Testis (tissue), 3 donors: Measurements from ENCODE around the gene ZNF41. TPM values are rescaled to one million over a fixed set of nuclear protein-coding genes. Genes with fewer than 3 reads are reported as not detected.

Experiments used
- DNase-seq: peaks from one replicate; pipeline ENCODE4 v3.0.0-alpha.2; 2019
- H3K27ac ChIP-seq, 2 donors: fragments of 200-600 bp; sonication (generic); one replicate each; pipeline ENCODE4 v1.5.1; 2019
- H3K27me3 ChIP-seq: fragments of 200-600 bp; sonication (generic); one replicate; pipeline ENCODE4 v1.5.1; 2019
- H3K36me3 ChIP-seq: fragments of 200-600 bp; sonication (generic); one replicate; pipeline ENCODE4 v1.5.1; 2017; ENCODE audit warnings: low read depth; ENCODE audit errors: missing control alignments
- H3K4me1 ChIP-seq: fragments of 200-600 bp; sonication (generic); one replicate; pipeline ENCODE4 v1.5.1; 2019
- H3K4me3 ChIP-seq, 2 donors: fragments of 200-600 bp; sonication (generic); one replicate each; pipeline ENCODE4 v1.5.1; 2017 to 2019
- H3K9me3 ChIP-seq: fragments of 200-600 bp; sonication (generic); one replicate; pipeline ENCODE4 v1.5.1; 2017
- CTCF ChIP-seq, 3 experiments: fragments of 450-650 bp in 2 of 3; fragments of 200-600 bp in 1 of 3; sonication (generic) in 1 of 3; IDR thresholded peaks; one replicate each; pipeline ENCODE4 v1.5.1; 2016 to 2019; ENCODE audit warnings: antibody characterized with exemption in 3 of 3, mild to moderate bottlenecking in 2 of 3, moderate library complexity in 1 of 3
- POLR2A ChIP-seq: fragments of 450-650 bp; IDR thresholded peaks from one replicate; pipeline ENCODE4 v1.6.1; 2017; ENCODE audit warnings: antibody characterized with exemption, mild to moderate bottlenecking, moderate library complexity
- WGBS, 2 donors: methylation state at CpG; one replicate each; pipeline ENCODE4 v1.1.5; 2018; 5-methylcytosine and 5-hydroxymethylcytosine counted together
- intact Hi-C: fragments of 100-400 bp; cut with DNase I; formaldehyde crosslinking; loops from one replicate; pipeline ENCODE4 v1.15.1; 2023; ENCODE audit warnings: low total_unique reads
- polyA plus RNA-seq: library from polyadenylated mRNA; stranded (reverse); fragments of 350-450 nt; fragmentation: Illumina TruSeq; extraction: RNeasy Lipid Tissue Mini Kit (QIAGEN cat#74804); gene quantifications from one replicate; pipeline ENCODE4 v1.2.3, GENCODE V29; 2014; ENCODE audit warnings: low read depth, low replicate concordance; ENCODE audit not compliant: insufficient read depth
- total RNA-seq, 2 donors: library from RNA; depleted of rRNA; stranded (reverse); fragments of >200 nt; gene quantifications; one replicate each; pipeline ENCODE4 v1.2.3, GENCODE V29; 2016

Gene ZNF41
- total and polyA plus RNA-seq, 3 donors from 2014 or later, result 5.2 to 8.3 (median 8.1) TPM

- intact Hi-C loops, result no loop called here
- no peak overlapping the region for H3K4me3 ChIP-seq
- no peak for TF ChIP-seq CTCF (IDR thresholded peaks at IDR 0.05)
- TF ChIP-seq POLR2A, result no peak
- H3K4me1 ChIP-seq, result no peaks in the 10 kb centered on the region
- no peak for DNase-seq
- no peaks in the 10 kb centered on the region for H3K36me3 ChIP-seq
- no peaks in the 10 kb centered on the region for H3K27me3 ChIP-seq
- H3K27ac ChIP-seq, result no peak overlapping the region
- WGBS, 2 donors, result 95 to 96% methylated on average over 11 of the region's 11 CpGs
- H3K9me3 ChIP-seq, result no peaks in the 10 kb centered on the region
Observed at GRCh38 chrX:47447607-47448006, 35.4 kb downstream of the ZNF41 start.

GRCh38 chrX:47446971-47447370 lies 36.1 kb downstream of the ZNF41 start:
- TF ChIP-seq CTCF (IDR thresholded peaks at IDR 0.05) (no peak), POLR2A (no peak)
- 96 to 100% methylated on average over 2 of the region's 2 CpGs for WGBS, 2 donors
- intact Hi-C loops, result no loop called here
- no peak overlapping the region for H3K27ac ChIP-seq
- H3K27me3 ChIP-seq, result no peaks in the 10 kb centered on the region
- no peaks in the 10 kb centered on the region for H3K4me1 ChIP-seq
- H3K4me3 ChIP-seq, result no peak overlapping the region
- H3K36me3 ChIP-seq, result no peaks in the 10 kb centered on the region
- DNase-seq, result no peak
- no peaks in the 10 kb centered on the region for H3K9me3 ChIP-seq

DNA sequence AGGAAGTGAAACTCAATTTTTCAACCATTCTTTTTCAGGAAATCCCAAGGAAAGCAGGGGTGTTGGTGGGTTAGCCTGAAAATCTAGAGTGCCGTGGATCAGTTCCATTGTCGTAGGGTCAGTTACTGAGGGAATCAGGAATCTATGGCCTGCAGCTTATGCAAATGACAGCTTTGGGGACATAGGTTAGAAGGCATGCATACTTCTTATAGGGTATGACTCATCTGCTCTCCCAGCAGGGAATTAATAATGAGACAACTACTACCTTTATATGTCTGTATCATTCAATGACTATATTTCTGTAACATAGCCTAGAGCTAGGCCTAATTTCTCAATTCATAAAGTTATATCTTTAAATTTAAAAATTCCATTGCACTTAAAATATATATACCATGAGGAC lies 36.6 kb downstream of the ZNF41 start:
- TF ChIP-seq POLR2A (no peak), CTCF (IDR thresholded peaks at IDR 0.05) (no peak)
- 93 to 96% methylated on average over 2 of the region's 2 CpGs for WGBS, 2 donors
- no peak for DNase-seq
- Histone ChIP-seq H3K27me3 (no peaks in the 10 kb centered on the region), H3K36me3 (no peaks in the 10 kb centered on the region), H3K27ac (no peak overlapping the region), H3K4me1 (no peaks in the 10 kb centered on the region), H3K4me3 (no peak overlapping the region), H3K9me3 (no peaks in the 10 kb centered on the region)
- intact Hi-C loops, result no loop called here

DNA sequence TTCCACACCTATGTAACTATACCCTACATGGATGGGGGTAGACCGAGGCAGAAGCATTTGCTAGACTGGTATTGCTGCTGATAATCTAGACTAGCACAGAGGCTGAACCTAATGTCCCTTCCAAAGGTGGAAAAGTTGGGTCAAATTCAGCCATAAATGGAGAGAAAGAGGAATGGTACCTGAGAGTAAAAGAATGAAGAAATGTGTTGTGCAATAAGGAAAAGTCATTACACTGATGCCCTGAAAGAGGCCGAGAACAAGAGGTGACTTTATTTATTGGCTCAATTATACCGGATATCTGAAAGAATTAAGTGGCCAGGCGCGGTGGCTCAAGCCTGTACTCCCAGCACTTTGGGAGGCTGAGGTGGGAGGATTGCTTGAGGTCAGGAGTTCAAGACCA lies 52.1 kb downstream of the ZNF41 start:
- 76 to 87% methylated on average over 2 to 5 of the region's 5 CpGs for WGBS, 2 donors
- DNase-seq, result no peak

More for the DNA sequence above, 52.1 kb downstream of the ZNF41 start:
- Histone ChIP-seq H3K9me3 (no peaks in the 10 kb centered on the region), H3K36me3 (no peaks in the 10 kb centered on the region), H3K27me3 (no peaks in the 10 kb centered on the region), H3K4me3 (no peak overlapping the region), H3K27ac (no peak overlapping the region), H3K4me1 (no peaks in the 10 kb centered on the region)
- TF ChIP-seq POLR2A (no peak), CTCF (IDR thresholded peaks at IDR 0.05) (no peak)
- intact Hi-C loops, result no loop called here
